Sigmoid colon (tissue), 3 donors: ENCODE results near the gene CUX1.

ENCODE experiments used
- POLR2A ChIP-seq, 2 donors: fragments of 450-650 bp; IDR thresholded peaks; one replicate each; pipeline ENCODE4 v1.6.1; 2016; ENCODE audit warnings: antibody characterized with exemption in 2 of 2, mild to moderate bottlenecking in 2 of 2, moderate library complexity in 2 of 2
- TF ChIP-seq, protein P1 (sequence below), 4 experiments: fragments of 450-650 bp in 3 of 4; fragments of 200-600 bp in 1 of 4; IDR thresholded peaks; one replicate each; pipeline ENCODE4 v1.5.1; 2016 to 2019; ENCODE audit warnings: antibody characterized with exemption in 4 of 4, mild to moderate bottlenecking in 3 of 4, moderate library complexity in 2 of 4

DNA sequence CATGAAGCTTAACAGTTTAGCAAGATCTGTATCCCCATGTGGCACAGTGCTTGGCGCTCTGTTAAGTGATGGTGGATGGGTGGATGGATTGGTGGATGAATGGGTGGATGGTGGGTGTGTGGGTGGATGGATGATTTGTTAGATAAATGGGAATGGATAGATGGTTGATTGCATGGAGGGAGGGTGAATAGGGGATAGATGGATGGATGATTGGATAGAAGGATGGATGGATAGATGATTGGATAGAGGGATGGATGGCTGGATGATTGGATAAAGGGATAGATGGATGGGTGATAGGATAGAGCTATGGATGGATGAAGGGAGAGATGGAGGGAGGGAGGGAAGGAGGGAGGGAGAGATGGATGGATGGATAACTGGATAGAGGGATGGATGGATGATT is 229.7 kb downstream of the CUX1 start:
- no peak for TF ChIP-seq POLR2A (IDR thresholded peaks at IDR 0.05)
- TF ChIP-seq, protein P1, sequence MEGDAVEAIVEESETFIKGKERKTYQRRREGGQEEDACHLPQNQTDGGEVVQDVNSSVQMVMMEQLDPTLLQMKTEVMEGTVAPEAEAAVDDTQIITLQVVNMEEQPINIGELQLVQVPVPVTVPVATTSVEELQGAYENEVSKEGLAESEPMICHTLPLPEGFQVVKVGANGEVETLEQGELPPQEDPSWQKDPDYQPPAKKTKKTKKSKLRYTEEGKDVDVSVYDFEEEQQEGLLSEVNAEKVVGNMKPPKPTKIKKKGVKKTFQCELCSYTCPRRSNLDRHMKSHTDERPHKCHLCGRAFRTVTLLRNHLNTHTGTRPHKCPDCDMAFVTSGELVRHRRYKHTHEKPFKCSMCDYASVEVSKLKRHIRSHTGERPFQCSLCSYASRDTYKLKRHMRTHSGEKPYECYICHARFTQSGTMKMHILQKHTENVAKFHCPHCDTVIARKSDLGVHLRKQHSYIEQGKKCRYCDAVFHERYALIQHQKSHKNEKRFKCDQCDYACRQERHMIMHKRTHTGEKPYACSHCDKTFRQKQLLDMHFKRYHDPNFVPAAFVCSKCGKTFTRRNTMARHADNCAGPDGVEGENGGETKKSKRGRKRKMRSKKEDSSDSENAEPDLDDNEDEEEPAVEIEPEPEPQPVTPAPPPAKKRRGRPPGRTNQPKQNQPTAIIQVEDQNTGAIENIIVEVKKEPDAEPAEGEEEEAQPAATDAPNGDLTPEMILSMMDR (IDR thresholded peaks at IDR 0.05) = no peak
